Endothelial cell of umbilical vein (primary cell): Measurements from ENCODE around the gene CDK11B. TPM values are rescaled to one million over a fixed set of nuclear protein-coding genes. Genes with fewer than 3 reads are reported as not detected.

Source experiments
- BruUV-seq: library from RNA; stranded (reverse); fragments of 400-500 nt; replicated peaks from 2 replicates; lab custom pipeline; 2021; lab: Mats Ljungman, UMichigan
- CTCF ChIA-PET: fragments of 300-600, 350-600 bp; sonication (Branson Sonifier 250); formaldehyde crosslinking; loops from one replicate; lab custom pipeline; 2021; ENCODE audit warnings: antibody characterized with exemption, inconsistent platforms; lab: Charles Lee
- POLR2A ChIA-PET: fragments of 300-600, 350-600 bp; sonication (Branson Sonifier 250); formaldehyde crosslinking; loops from one replicate; lab custom pipeline; 2021; ENCODE audit warnings: antibody characterized with exemption, inconsistent platforms; lab: Charles Lee
- DNase-seq: peaks from one replicate; pipeline ENCODE4 v3.0.0-alpha.2; 2011; ENCODE audit warnings: low read depth, low spot score
- FAIRE-seq: peaks from 2 replicates; lab custom pipeline; 2011; peaks lifted over from hg19 to GRCh38; lab: Jason Lieb, UNC
- H2AFZ ChIP-seq: 2 replicates; pipeline ENCODE4 v1.6.0; 2012; ENCODE audit warnings: low read depth, low read length, control low read depth, inconsistent platforms
- H3K27ac ChIP-seq: 2 replicates; pipeline ENCODE4 v1.5.1; 2011; ENCODE audit warnings: low read depth, mild to moderate bottlenecking, control low read depth, low read length, moderate library complexity; ENCODE audit not compliant: insufficient read depth
- H3K27me3 ChIP-seq, 2 experiments: 2 replicates each; pipeline versions ENCODE4 v1.6.0 to v1.6.1; 2011; ENCODE audit warnings: low read length in 2 of 2, mixed read lengths in 1 of 2; ENCODE audit not compliant: control insufficient read depth in 2 of 2, insufficient read depth in 2 of 2
- H3K36me3 ChIP-seq, 2 experiments: 2 replicates in 1 of 2; 3 replicates in 1 of 2; pipeline ENCODE4 v1.5.1; 2011; ENCODE audit warnings: low read length in 2 of 2, mild to moderate bottlenecking in 1 of 2, moderate library complexity in 1 of 2; ENCODE audit not compliant: control insufficient read depth in 2 of 2, insufficient read depth in 2 of 2; ENCODE audit errors: extremely low read depth in 1 of 2
- H3K4me1 ChIP-seq: 3 replicates; pipeline ENCODE4 v1.5.1; 2011; ENCODE audit warnings: mild to moderate bottlenecking, low read length; ENCODE audit not compliant: control insufficient read depth, insufficient read depth; ENCODE audit errors: extremely low read depth
- H3K4me2 ChIP-seq: 2 replicates; pipeline ENCODE4 v1.6.1; 2011; ENCODE audit warnings: low read length, control low read depth, mixed read lengths; ENCODE audit not compliant: insufficient read depth
- H3K4me3 ChIP-seq, 3 experiments: fragments of 200-600 bp in 1 of 3; sonication (generic), shearing (Covaris generic) in 1 of 3; replicated peaks in 1 of 3; 2 replicates each; pipeline ENCODE4 v1.5.1; 2011 to 2016; ENCODE audit warnings: control low read depth in 3 of 3, low read length in 3 of 3, mild to moderate bottlenecking in 2 of 3, inconsistent platforms in 1 of 3, low read depth in 1 of 3, moderate library complexity in 1 of 3; ENCODE audit not compliant: insufficient read depth in 1 of 3
- H3K79me2 ChIP-seq: 2 replicates; pipeline ENCODE4 v1.6.0; 2012; ENCODE audit warnings: low read length, inconsistent platforms; ENCODE audit not compliant: control insufficient read depth, insufficient read depth
- H3K9ac ChIP-seq: replicated peaks from 2 replicates; pipeline ENCODE3; 2011; ENCODE audit warnings: low read length, control low read depth; ENCODE audit not compliant: insufficient read depth; ENCODE audit errors: extremely low read depth
- H3K9me1 ChIP-seq: replicated peaks from 3 replicates; pipeline ENCODE4 v1.6.0; 2011; ENCODE audit warnings: mild to moderate bottlenecking, low read length; ENCODE audit not compliant: control insufficient read depth, insufficient read depth; ENCODE audit errors: extremely low read depth
- H3K9me3 ChIP-seq: replicated peaks from 2 replicates; pipeline ENCODE4 v1.5.1; 2012; ENCODE audit warnings: low read length, inconsistent platforms; ENCODE audit not compliant: control insufficient read depth, insufficient read depth
- H4K20me1 ChIP-seq: replicated peaks from 2 replicates; pipeline ENCODE3; 2011; ENCODE audit warnings: mild to moderate bottlenecking, low read length; ENCODE audit not compliant: control insufficient read depth, insufficient read depth; ENCODE audit errors: extremely low read depth
- CTCF ChIP-seq, 2 donors: IDR thresholded peaks; 1 replicate in 1 of 2; 2 replicates in 1 of 2; pipeline ENCODE4 v1.5.1; 2011; ENCODE audit warnings: low read length in 2 of 2, mild to moderate bottlenecking in 2 of 2, moderate library complexity in 2 of 2, control low read depth in 1 of 2, inconsistent platforms in 1 of 2, low read depth in 1 of 2; ENCODE audit not compliant: insufficient read depth in 1 of 2; ENCODE audit errors: extremely low read depth in 1 of 2
- EZH2 ChIP-seq: IDR thresholded peaks from 2 replicates; pipeline ENCODE4 v1.6.1; 2012; ENCODE audit warnings: borderline replicate concordance, low read depth, mild to moderate bottlenecking, moderate library complexity, low read length, inconsistent platforms; ENCODE audit not compliant: severe bottlenecking
- FOS ChIP-seq: IDR thresholded peaks from 2 replicates; pipeline ENCODE4 v1.6.1; 2011; ENCODE audit warnings: mild to moderate bottlenecking, low read length, moderate library complexity, borderline replicate concordance; ENCODE audit not compliant: insufficient read depth
- GATA2 ChIP-seq: IDR thresholded peaks from 2 replicates; pipeline ENCODE4 v1.7.0; 2011; ENCODE audit warnings: low read depth, mild to moderate bottlenecking, moderate library complexity, mixed read lengths, low read length; ENCODE audit not compliant: insufficient read length, insufficient read depth
- JUN ChIP-seq: IDR thresholded peaks from 2 replicates; pipeline ENCODE4 v1.6.1; 2011; ENCODE audit warnings: borderline replicate concordance, low read depth; ENCODE audit not compliant: insufficient read length, insufficient read depth
- MAX ChIP-seq: IDR thresholded peaks from 2 replicates; pipeline ENCODE4 v1.6.1; 2011; ENCODE audit not compliant: insufficient read depth, insufficient read length
- MYC ChIP-seq: IDR thresholded peaks from one replicate; pipeline ENCODE4 v1.6.1; 2011; ENCODE audit warnings: mild to moderate bottlenecking, low read depth, low read length
- POLR2A ChIP-seq: IDR thresholded peaks from 2 replicates; pipeline ENCODE4 v1.6.1; 2012; ENCODE audit warnings: low read depth, mild to moderate bottlenecking, control low read depth, low read length
- POLR2AphosphoS5 ChIP-seq: IDR thresholded peaks from 2 replicates; pipeline ENCODE4 v1.6.1; 2012; ENCODE audit warnings: low read depth, mild to moderate bottlenecking, control low read depth, low read length, moderate library complexity; ENCODE audit not compliant: insufficient read depth
- dilution Hi-C: fragments of 300-500 bp; cut with MboI; formaldehyde crosslinking; loops from one replicate; pipeline ENCODE4 v1.15.0; 2019; ENCODE audit warnings: low sequenced_read_pairs; ENCODE audit not compliant: extremely low pct_ligation_motif_present
- intact Hi-C: fragments of 100-400 bp; cut with micrococcal nuclease; formaldehyde crosslinking; loops from one replicate; pipeline ENCODE4 v1.10.0; 2022
- polyA plus RNA-seq, 4 experiments: library from polyadenylated mRNA; depleted of rRNA in 3 of 4; stranded (reverse) in 3 of 4; unstranded in 1 of 4; fragments of >200 nt; gene quantifications; 2 replicates each; pipeline versions ENCODE4 v1.2.1 to v1.2.3, GENCODE V29; 2011 to 2012; ENCODE audit warnings: missing spikeins in 1 of 4
- total RNA-seq: library from RNA; stranded (reverse); gene quantifications from 2 replicates; pipeline ENCODE4 v1.2.3, GENCODE V29; 2021

CDK11B gene
- total and polyA plus RNA-seq, 2 donors (not counting 3 experiments of a cell fraction or from before 2014, with no cell fraction given) = 16.4 to 32.0 TPM

DNA sequence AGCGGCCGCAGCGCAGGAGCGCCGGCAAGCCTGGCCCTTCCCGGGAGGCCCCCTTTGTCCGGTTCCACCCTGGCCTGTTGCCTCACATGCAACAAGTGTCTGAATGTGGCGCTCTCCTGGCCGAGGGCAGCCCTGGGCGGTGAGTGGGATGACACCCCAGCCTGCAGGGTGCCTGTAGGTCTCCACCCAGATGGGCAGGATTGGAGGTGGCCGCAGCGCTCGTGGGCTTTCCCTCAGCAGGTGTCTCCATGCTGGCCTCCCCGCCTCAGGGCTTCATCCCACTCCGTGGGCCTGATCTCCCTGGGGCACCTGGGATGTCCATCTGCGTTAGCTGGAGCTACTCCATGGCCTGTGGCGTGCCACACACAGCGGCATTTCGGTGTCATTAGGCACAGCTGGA, 42.0 kb downstream of the CDK11B start:
- H3K27me3 ChIP-seq = no peaks in the 10 kb centered on the region
- BruUV-seq = no TSS peak
- H3K9me1 ChIP-seq = no peaks in the 10 kb centered on the region
- peaks cover 3% of the 10 kb centered on the region for H3K79me2 ChIP-seq
- no peak overlapping the region for H3K27ac ChIP-seq
- H3K9me3 ChIP-seq = no peaks in the 10 kb centered on the region
- no peaks in the 10 kb centered on the region for H4K20me1 ChIP-seq
- peak overlapping the region in 2 of 3 experiments; percentile 67 to 99 for H3K4me3 ChIP-seq
- dilution Hi-C loops (no loop called here), intact Hi-C loops (loop anchor here (5.0 kb wide), 1 partner anchor 105 kb away; the partner anchor contains the start of gene ATAD3A)
- peak overlapping the region; percentile 100 for H3K9ac ChIP-seq
- ChIA-PET CTCF (no interaction called here), POLR2A (no interaction called here)
- H3K4me2 ChIP-seq = peak overlapping the region; percentile 75
- peaks cover 16% of the 10 kb centered on the region for H3K4me1 ChIP-seq
- H3K36me3 ChIP-seq = peaks cover 0 to 2% of the 10 kb centered on the region in 2 experiments
- TF ChIP-seq POLR2AphosphoS5 (no peak), EZH2 (no peak), MYC (no peak), MAX (no peak), POLR2A (no peak), CTCF (IDR thresholded peaks at IDR 0.05; ENCODE audit: extremely low read depth in 1 of 2, insufficient read depth in 1 of 2, low read depth in 1 of 2, low read length in 2 of 2) (no peak), JUN (no peak), FOS (no peak), GATA2 (no peak)
- DNase-seq = no peak
- no peak for FAIRE-seq
- no peak overlapping the region for H2AFZ ChIP-seq
